Hepatocyte (in vitro differentiated cells): ENCODE measurements around the gene OLFM1. TPM values are rescaled to one million over a fixed set of nuclear protein-coding genes. Genes with fewer than 3 reads are reported as not detected.

Experiments
- DNase-seq: peaks from one replicate; pipeline ENCODE4 v3.0.0-alpha.2; 2016; ENCODE audit warnings: low spot score
- H2AFZ ChIP-seq: fragments of 200-600 bp; sonication (generic); 2 replicates; pipeline ENCODE4 v1.6.0; 2016; ENCODE audit warnings: antibody characterized with exemption, mild to moderate bottlenecking
- H3K27ac ChIP-seq: fragments of 200-600 bp; sonication (generic); 2 replicates; pipeline ENCODE4 v1.5.1; 2016; ENCODE audit warnings: mild to moderate bottlenecking
- H3K27me3 ChIP-seq: fragments of 200-600 bp; sonication (generic); 2 replicates; pipeline ENCODE4 v1.6.1; 2016
- H3K36me3 ChIP-seq: fragments of 200-600 bp; sonication (generic); replicated peaks from 2 replicates; pipeline ENCODE4 v1.5.1; 2016; ENCODE audit warnings: low read depth; ENCODE audit not compliant: insufficient read depth
- H3K4me1 ChIP-seq: fragments of 200-600 bp; sonication (generic); 2 replicates; pipeline ENCODE4 v1.5.1; 2016; ENCODE audit warnings: mild to moderate bottlenecking, moderate library complexity; ENCODE audit not compliant: insufficient read depth
- H3K4me2 ChIP-seq: fragments of 200-600 bp; sonication (generic); 2 replicates; pipeline ENCODE4 v1.6.0; 2016
- H3K4me3 ChIP-seq: fragments of 200-600 bp; sonication (generic); 2 replicates; pipeline ENCODE4 v1.5.1; 2016; ENCODE audit warnings: mild to moderate bottlenecking
- H3K79me2 ChIP-seq: fragments of 200-600 bp; sonication (generic); 2 replicates; pipeline ENCODE4 v1.6.0; 2017; ENCODE audit warnings: mild to moderate bottlenecking
- H3K9me2 ChIP-seq: fragments of 200-600 bp; sonication (generic); replicated peaks from 2 replicates; pipeline ENCODE4 v1.6.0; 2017; ENCODE audit warnings: mild to moderate bottlenecking; ENCODE audit not compliant: insufficient read depth
- H3K9me3 ChIP-seq: fragments of 200-600 bp; sonication (generic); 2 replicates; pipeline ENCODE4 v1.5.1; 2016; ENCODE audit warnings: low read depth, mild to moderate bottlenecking
- H4K20me1 ChIP-seq: fragments of 200-600 bp; sonication (generic); 2 replicates; pipeline ENCODE4 v1.6.0; 2016; ENCODE audit warnings: mild to moderate bottlenecking; ENCODE audit not compliant: insufficient read depth, poor library complexity, severe bottlenecking
- CTCF ChIP-seq: fragments of 200-600 bp; sonication (generic); IDR thresholded peaks from 2 replicates; pipeline ENCODE4 v1.5.1; 2016; ENCODE audit warnings: antibody characterized with exemption, mild to moderate bottlenecking; ENCODE audit not compliant: poor library complexity
- EZH2 ChIP-seq: fragments of 200-600 bp; sonication (generic); IDR thresholded peaks from 2 replicates; pipeline ENCODE4 v1.6.1; 2016; ENCODE audit warnings: antibody characterized with exemption, mild to moderate bottlenecking, borderline replicate concordance
- EZH2phosphoT487 ChIP-seq: fragments of 200-600 bp; sonication (generic); IDR thresholded peaks from one replicate; pipeline ENCODE4 v1.6.1; 2018; ENCODE audit warnings: antibody characterized with exemption, mild to moderate bottlenecking, low read depth, moderate library complexity; ENCODE audit not compliant: unreplicated experiment, severe bottlenecking
- WGBS: methylation state at CpG from one replicate; pipeline ENCODE4 v1.1.6; 2016; ENCODE audit warnings: low lambda C conversion rate; ENCODE audit errors: missing lambda C conversion rate; 5-methylcytosine and 5-hydroxymethylcytosine counted together
- polyA plus RNA-seq: library from polyadenylated mRNA; unstranded; fragments of >200 nt; fragmentation: Nextera tagmentation; extraction: Ambion mirVana; gene quantifications from 2 replicates; pipeline ENCODE4 v1.2.1, GENCODE V29; 2016
- total RNA-seq: library from RNA; depleted of rRNA; stranded (reverse); fragments of >200 nt; gene quantifications from 2 replicates; pipeline ENCODE4 v1.2.3, GENCODE V29; 2014

OLFM1 gene
- total and polyA plus RNA-seq, 2 experiments from 2014 or later = 0.94 to 4.8 TPM

- no peak overlapping the region for H2AFZ ChIP-seq
- H3K4me2 ChIP-seq = no peak overlapping the region
- no peak overlapping the region for H3K27ac ChIP-seq
- no peaks in the 10 kb centered on the region for H3K9me2 ChIP-seq
- H3K79me2 ChIP-seq = no peaks in the 10 kb centered on the region
- no peak for DNase-seq
- WGBS = 83% methylated on average over 4 of the region's 7 CpGs
- H3K4me1 ChIP-seq = no peaks in the 10 kb centered on the region
- no peaks in the 10 kb centered on the region for H3K9me3 ChIP-seq
- H3K36me3 ChIP-seq = no peaks in the 10 kb centered on the region
- no peak overlapping the region for H3K4me3 ChIP-seq
- TF ChIP-seq EZH2phosphoT487 = no peak
- no peak for TF ChIP-seq EZH2
- no peak for TF ChIP-seq CTCF
- peaks cover 7% of the 10 kb centered on the region for H3K27me3 ChIP-seq
- no peaks in the 10 kb centered on the region for H4K20me1 ChIP-seq
Observed at GRCh38 chr9:135066291-135066690, 21.2 kb upstream of the OLFM1 start.

- H4K20me1 ChIP-seq = no peaks in the 10 kb centered on the region
- no peak overlapping the region for H3K27ac ChIP-seq
- H3K4me2 ChIP-seq = no peak overlapping the region
- peaks cover 7% of the 10 kb centered on the region for H3K27me3 ChIP-seq
- no peak overlapping the region for H3K4me3 ChIP-seq
- H3K79me2 ChIP-seq = no peaks in the 10 kb centered on the region
- no peaks in the 10 kb centered on the region for H3K9me3 ChIP-seq
- DNase-seq = no peak
- H3K4me1 ChIP-seq = no peaks in the 10 kb centered on the region
- H2AFZ ChIP-seq = no peak overlapping the region
- TF ChIP-seq EZH2phosphoT487 = no peak
- TF ChIP-seq EZH2 = no peak
- TF ChIP-seq CTCF = no peak
- H3K36me3 ChIP-seq = no peaks in the 10 kb centered on the region
- no peaks in the 10 kb centered on the region for H3K9me2 ChIP-seq
- 69% methylated on average over 2 of the region's 20 CpGs for WGBS
Observed at GRCh38 chr9:135067096-135067710, 20.3 kb upstream of the OLFM1 start.

- H3K27me3 ChIP-seq = peaks cover 11% of the 10 kb centered on the region
- H2AFZ ChIP-seq = no peak overlapping the region
- no peaks in the 10 kb centered on the region for H3K9me2 ChIP-seq
- H3K36me3 ChIP-seq = no peaks in the 10 kb centered on the region
- WGBS = 94% methylated on average over 18 of the region's 18 CpGs
- H3K9me3 ChIP-seq = no peaks in the 10 kb centered on the region
- no peaks in the 10 kb centered on the region for H3K79me2 ChIP-seq
- H4K20me1 ChIP-seq = no peaks in the 10 kb centered on the region
- H3K4me2 ChIP-seq = no peak overlapping the region
- no peaks in the 10 kb centered on the region for H3K4me1 ChIP-seq
- H3K4me3 ChIP-seq = no peak overlapping the region
- no peak for DNase-seq
- no peak overlapping the region for H3K27ac ChIP-seq
- TF ChIP-seq CTCF (no peak), EZH2 (no peak), EZH2phosphoT487 (no peak)
Observed at GRCh38 chr9:135068776-135069415, 18.6 kb upstream of the OLFM1 start.
